ENCODE measurements around the gene SLC22A3.
"Not testable (repeated sequence)": the region's sequence is repeated elsewhere in the genome, so short reads cannot be mapped to it uniquely, and the experiment has no call there.

Gene SLC22A3

DNA sequence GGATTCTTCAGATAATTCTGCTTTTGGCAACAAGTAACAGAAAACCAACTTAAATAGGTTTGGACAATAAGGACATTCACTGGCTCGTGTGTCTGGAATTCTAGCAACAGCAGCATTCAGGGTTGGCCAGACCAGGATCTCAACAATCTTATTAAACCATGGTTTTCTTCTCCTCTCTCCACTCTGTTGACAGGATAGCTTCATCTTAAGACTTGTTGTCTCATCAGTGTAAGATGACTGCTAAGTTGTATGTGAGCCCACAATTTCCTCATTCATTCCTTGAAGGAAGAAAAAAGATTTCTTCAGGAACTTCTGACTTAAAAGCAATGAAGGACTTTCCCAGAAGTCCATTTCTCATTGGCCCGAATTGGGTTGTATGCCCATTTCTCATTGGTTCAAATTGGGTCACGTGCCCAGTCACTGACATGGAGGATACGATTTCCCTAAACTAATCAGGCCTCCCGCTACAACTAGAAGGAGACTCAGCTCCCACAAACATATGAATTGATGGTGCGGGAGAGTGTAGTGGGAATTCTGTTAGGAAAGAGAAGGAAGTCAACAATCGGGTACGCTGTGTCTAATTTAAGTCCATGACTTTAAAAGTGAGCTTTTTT, 83.7 kb downstream of the SLC22A3 start:
- peaks cover 4 to 7% of the 10 kb centered on the region in 2 donors for H3K4me1 Mint-ChIP-seq (ENCODE audit: low read depth in 2 of 2)
- ATAC-seq (replicated peaks) (no peak), DNase-seq (no peak)
- no peaks in the 10 kb centered on the region for H3K9me3 Mint-ChIP-seq
- peaks cover 6% of the 10 kb centered on the region for H3K36me3 Mint-ChIP-seq (ENCODE audit: insufficient read depth)
- H3K27me3 Mint-ChIP-seq: peaks cover 29 to 52% of the 10 kb centered on the region in 2 donors
- H3K27ac Mint-ChIP-seq: no peak overlapping the region
- H3K4me3 Mint-ChIP-seq: no peak overlapping the region

DNA sequence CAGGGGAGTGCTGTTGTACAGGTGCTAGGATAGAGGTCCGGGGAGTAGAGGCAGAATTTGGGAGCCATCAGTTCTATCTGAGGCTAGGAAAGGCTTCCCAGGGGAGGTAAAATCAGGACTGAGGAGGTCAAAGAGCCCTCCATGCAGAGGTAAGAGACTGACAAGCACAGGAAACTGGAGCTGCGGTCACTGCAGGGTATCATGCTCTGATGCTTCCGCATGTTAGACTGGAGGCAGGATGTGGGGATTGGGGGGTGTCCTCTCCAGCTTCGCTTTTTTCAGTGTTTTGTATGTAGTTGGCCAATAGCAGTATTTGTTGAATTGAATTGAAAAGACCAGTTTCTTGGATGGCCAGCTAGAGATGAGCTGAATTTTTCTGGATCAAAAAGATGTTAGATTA, 87.8 kb downstream of the SLC22A3 start:
- Mint-ChIP-seq H3K27me3 (peaks cover 15 to 39% of the 10 kb centered on the region in 2 donors), H3K4me1 (ENCODE audit: low read depth in 2 of 2) (peaks cover 4 to 6% of the 10 kb centered on the region in 2 donors), H3K4me3 (no peak overlapping the region), H3K9me3 (no peaks in the 10 kb centered on the region), H3K36me3 (ENCODE audit: insufficient read depth) (no peaks in the 10 kb centered on the region), H3K27ac (no peak overlapping the region)
- no peak for ATAC-seq (replicated peaks)
- DNase-seq: no peak

DNA sequence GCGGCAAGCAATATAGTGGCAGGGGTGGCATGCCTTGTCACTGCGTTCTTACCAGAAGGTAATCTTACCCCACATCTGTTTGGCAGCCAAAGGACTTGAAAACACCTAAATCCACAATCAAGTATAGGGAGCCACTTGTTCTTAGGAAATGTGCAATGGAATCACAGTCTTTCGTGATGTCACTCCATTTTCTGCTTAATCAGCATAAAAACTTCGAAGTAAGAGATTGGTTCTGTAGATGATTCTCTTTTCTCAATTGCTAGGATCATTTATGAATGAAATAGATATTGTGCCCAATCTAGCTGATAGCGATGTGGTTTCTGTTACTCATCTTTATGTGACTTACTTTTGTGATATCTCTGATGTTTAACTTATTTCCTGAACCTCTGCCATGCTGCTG, 89.0 kb downstream of the SLC22A3 start:
- no peaks in the 10 kb centered on the region for H3K9me3 Mint-ChIP-seq

DNA sequence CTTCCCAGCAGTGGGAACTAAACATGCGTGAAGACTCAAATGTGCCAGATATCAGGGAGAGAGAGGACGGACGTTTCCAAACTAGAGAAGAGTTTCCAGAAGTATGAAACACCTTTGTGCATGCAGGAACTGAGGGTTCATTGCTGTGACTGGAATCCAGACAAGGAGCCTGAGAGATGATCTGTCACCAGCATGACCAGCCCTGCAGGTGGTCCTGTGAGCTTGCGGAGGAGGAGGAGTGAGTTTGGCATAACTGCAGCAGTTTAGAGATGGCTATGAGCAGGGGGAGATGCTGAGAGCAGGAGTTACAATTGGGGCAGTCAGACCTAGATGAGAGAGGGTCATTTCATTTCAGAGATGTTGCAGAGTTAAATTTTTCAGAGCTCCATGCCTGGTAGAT, 89.6 kb downstream of the SLC22A3 start:
- ATAC-seq (replicated peaks) (no peak), DNase-seq (no peak)
- Mint-ChIP-seq H3K9me3 (no peaks in the 10 kb centered on the region), H3K36me3 (ENCODE audit: insufficient read depth) (no peaks in the 10 kb centered on the region), H3K27me3 (peaks cover 11 to 37% of the 10 kb centered on the region in 2 donors), H3K4me1 (ENCODE audit: low read depth in 2 of 2) (peaks cover 4 to 6% of the 10 kb centered on the region in 2 donors), H3K4me3 (no peak overlapping the region), H3K27ac (peak overlapping the region in 1 of 2 donors; percentile 2)

More for the DNA sequence above, 89.0 kb downstream of the SLC22A3 start:
- Mint-ChIP-seq H3K4me3 (no peak overlapping the region), H3K4me1 (ENCODE audit: low read depth in 2 of 2) (peaks cover 4 to 6% of the 10 kb centered on the region in 2 donors), H3K27ac (no peak overlapping the region), H3K27me3 (peaks cover 11 to 42% of the 10 kb centered on the region in 2 donors), H3K36me3 (ENCODE audit: insufficient read depth) (no peaks in the 10 kb centered on the region)
- DNase-seq (no peak), ATAC-seq (replicated peaks) (no peak)

DNA sequence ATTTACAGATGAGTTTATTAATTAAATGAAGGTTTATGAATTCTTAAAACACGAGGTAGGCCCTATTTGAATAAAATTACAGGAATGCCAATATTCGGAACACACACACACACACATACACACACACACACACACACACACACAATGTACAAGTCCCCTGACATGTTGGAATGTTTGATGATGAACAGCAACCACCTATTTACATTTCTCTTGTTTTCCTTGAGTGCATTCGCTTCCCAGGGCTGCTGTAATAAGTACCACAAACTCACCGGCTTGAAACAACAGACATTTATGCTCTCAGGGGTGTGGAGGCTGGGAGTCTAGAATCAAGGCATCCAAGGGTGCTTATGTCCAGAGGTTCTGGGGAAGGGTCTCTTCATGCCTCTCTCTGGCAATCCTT, 90.3 kb downstream of the SLC22A3 start:
- DNase-seq: no peak
- ATAC-seq (replicated peaks): no peak
- H3K4me1 Mint-ChIP-seq (ENCODE audit: low read depth in 2 of 2): peaks cover 4 to 6% of the 10 kb centered on the region in 2 donors
- no peak overlapping the region for H3K4me3 Mint-ChIP-seq
- H3K27ac Mint-ChIP-seq: no peak overlapping the region
- peaks cover 11 to 36% of the 10 kb centered on the region in 2 donors for H3K27me3 Mint-ChIP-seq
- no peaks in the 10 kb centered on the region for H3K36me3 Mint-ChIP-seq (ENCODE audit: insufficient read depth)
- no peaks in the 10 kb centered on the region for H3K9me3 Mint-ChIP-seq

DNA sequence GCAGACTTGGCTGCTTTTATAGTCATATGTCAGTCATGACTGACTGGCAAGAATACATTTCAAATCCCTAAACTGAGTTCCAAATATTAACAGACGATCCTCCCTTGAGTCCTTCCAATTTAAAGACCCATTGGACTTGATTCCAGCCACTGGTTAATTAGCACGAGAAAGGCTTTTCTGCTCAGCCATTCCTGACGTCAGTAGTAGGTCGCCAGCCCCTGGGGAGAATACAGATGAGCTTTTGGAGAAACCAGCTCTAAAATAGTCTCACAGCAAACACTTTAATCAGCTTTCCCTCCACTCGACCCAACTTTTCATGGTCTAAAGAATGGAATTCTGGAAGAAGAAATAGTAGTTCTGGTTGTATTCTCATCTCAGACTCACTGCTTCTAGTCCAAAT, 91.6 kb downstream of the SLC22A3 start:
- Mint-ChIP-seq H3K36me3 (ENCODE audit: insufficient read depth) (peaks cover 2% of the 10 kb centered on the region), H3K9me3 (no peaks in the 10 kb centered on the region)

DNA sequence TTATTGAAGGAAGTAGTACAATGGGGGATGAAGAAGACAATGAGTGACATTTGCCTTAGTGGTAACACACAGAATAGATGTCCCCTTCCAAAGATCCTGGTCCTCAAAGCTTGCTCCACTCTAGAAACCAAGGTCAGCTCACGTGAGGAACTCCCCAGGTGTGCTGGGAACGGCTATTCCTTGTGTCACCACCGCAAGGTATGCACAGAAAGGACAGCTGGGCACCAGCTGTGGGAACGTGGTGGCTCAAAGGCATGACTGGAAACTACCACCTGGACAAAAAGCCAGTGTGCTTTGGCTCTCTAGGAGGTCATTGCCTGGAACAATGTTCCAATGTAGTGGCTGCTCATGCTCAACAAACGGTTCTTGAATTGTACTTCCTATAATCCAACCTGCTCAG, 94.0 kb downstream of the SLC22A3 start:
- Mint-ChIP-seq H3K4me3 (no peak overlapping the region), H3K27me3 (peaks cover 32 to 54% of the 10 kb centered on the region in 2 donors), H3K9me3 (peaks cover 3 to 13% of the 10 kb centered on the region in 2 donors), H3K36me3 (ENCODE audit: insufficient read depth) (peaks cover 5% of the 10 kb centered on the region), H3K4me1 (ENCODE audit: low read depth in 2 of 2) (peaks cover 6 to 11% of the 10 kb centered on the region in 2 donors), H3K27ac (no peak overlapping the region)
- DNase-seq (no peak), ATAC-seq (replicated peaks) (no peak)

More for the DNA sequence above, 91.6 kb downstream of the SLC22A3 start:
- Mint-ChIP-seq H3K27me3 (peaks cover 15 to 43% of the 10 kb centered on the region in 2 donors), H3K27ac (no peak overlapping the region), H3K4me1 (ENCODE audit: low read depth in 2 of 2) (peaks cover 4 to 6% of the 10 kb centered on the region in 2 donors), H3K4me3 (no peak overlapping the region)
- no peak for ATAC-seq (replicated peaks)
- no peak for DNase-seq

DNA sequence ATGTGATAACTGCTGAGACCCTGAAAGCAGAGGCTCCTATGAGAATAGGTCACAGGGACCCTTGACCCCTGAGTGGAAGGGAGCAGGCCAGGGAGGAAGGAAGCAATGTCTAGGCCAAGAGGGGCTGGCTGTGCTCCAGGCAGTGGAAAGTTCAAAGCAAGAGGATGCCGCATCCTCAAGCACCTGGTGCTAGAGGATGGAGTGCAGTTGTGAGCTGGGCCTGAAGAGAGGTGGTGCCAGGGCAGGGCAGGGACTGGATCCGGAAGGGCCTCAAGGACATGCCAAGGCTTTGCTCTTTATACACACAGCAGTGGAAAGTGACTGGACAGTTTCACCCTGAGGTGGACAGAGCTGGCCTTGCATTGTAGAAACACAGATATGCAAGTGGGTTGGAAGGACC, 97.0 kb downstream of the SLC22A3 start:
- Mint-ChIP-seq H3K27ac (peak overlapping the region in 1 of 2 donors; percentile 36), H3K27me3 (peaks cover 26 to 37% of the 10 kb centered on the region in 2 donors), H3K4me1 (ENCODE audit: low read depth in 2 of 2) (peaks cover 6 to 13% of the 10 kb centered on the region in 2 donors), H3K36me3 (ENCODE audit: insufficient read depth) (peaks cover 5% of the 10 kb centered on the region), H3K9me3 (peaks cover 3 to 13% of the 10 kb centered on the region in 2 donors), H3K4me3 (no peak overlapping the region)
- no peak for ATAC-seq (replicated peaks)
- no peak for DNase-seq

DNA sequence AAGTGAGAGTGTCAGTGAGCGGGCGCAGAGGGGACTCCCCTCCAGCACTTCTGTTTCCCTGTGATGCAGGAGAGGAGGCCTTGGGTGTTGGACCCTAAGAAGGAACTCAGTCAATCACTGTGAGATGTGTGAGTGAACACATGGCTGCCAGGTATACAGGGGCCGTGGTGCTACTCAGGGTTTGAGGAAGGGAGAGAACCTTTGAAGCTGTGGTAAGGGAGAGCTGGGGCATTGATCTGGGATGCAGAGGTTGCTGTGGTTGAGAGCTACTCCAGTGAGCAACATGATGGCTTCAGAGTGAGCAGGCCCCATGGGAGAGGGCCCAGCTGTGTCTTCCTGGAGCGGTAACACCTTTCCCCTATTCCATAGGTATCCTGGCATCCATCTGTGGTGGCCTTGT, 99.2 kb downstream of the SLC22A3 start:
- Mint-ChIP-seq H3K36me3 (ENCODE audit: insufficient read depth) (peaks cover 5% of the 10 kb centered on the region), H3K4me1 (ENCODE audit: low read depth in 2 of 2) (peaks cover 6 to 13% of the 10 kb centered on the region in 2 donors), H3K9me3 (peaks cover 3 to 13% of the 10 kb centered on the region in 2 donors), H3K4me3 (no peak overlapping the region), H3K27ac (peak overlapping the region in 1 of 2 donors; percentile 5), H3K27me3 (peaks cover 21 to 29% of the 10 kb centered on the region in 2 donors)
- no peak for DNase-seq
- no peak for ATAC-seq (replicated peaks)

DNA sequence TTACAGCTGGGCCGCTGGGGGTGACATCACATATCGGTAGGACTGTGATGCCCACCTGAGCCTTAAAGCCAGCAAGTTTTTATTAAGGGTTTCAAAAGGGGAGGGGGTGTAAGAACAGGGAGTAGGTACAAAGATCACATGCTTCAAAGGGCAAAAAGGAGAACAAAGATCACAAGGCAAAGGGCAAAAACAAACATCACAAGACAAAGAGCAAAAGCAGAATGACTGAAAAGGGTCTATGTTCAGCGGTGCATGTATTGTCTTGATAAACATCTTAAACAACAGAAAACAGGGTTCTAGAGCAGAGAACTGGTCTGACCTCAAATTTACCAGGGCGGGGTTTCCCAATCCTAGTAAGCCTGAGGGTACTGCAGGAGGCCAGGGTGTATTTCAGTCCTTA, 101.6 kb downstream of the SLC22A3 start:
- H3K9me3 Mint-ChIP-seq: peaks cover 3 to 13% of the 10 kb centered on the region in 2 donors
- peaks cover 16 to 21% of the 10 kb centered on the region in 2 donors for H3K27me3 Mint-ChIP-seq
- peaks cover 6 to 13% of the 10 kb centered on the region in 2 donors for H3K4me1 Mint-ChIP-seq (ENCODE audit: low read depth in 2 of 2)
- ATAC-seq (replicated peaks); H3K4me3 Mint-ChIP-seq; H3K36me3 Mint-ChIP-seq (ENCODE audit: insufficient read depth); DNase-seq: not testable (repeated sequence)
- peak overlapping the region in 1 of 2 donors; percentile 38 for H3K27ac Mint-ChIP-seq

DNA sequence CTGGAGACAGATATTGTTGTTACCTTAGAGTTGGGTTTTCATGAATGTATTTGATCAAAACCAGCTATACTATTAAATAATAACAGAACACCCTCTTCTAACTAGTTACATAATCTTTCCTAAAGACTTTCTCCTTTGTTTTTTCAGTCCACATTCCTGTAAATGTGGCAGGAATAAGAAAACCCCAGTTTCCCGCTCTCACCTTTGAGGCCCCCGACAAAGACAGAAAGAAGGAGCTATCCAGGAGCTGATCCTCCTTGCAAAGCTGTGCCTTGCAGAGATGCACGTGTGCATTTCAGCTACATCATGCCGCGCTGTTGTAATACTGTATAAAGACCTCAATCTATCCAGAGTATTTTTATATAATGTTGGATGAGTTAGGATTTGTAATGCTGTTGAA, 102.7 kb downstream of the SLC22A3 start:
- no peak for DNase-seq
- no peak overlapping the region for H3K27ac Mint-ChIP-seq
- H3K4me1 Mint-ChIP-seq (ENCODE audit: low read depth in 2 of 2): peaks cover 2 to 5% of the 10 kb centered on the region in 2 donors
- no peaks in the 10 kb centered on the region for H3K36me3 Mint-ChIP-seq (ENCODE audit: insufficient read depth)
- no peak overlapping the region for H3K4me3 Mint-ChIP-seq
- peaks cover 5 to 10% of the 10 kb centered on the region in 2 donors for H3K27me3 Mint-ChIP-seq
- no peak for ATAC-seq (replicated peaks)
- H3K9me3 Mint-ChIP-seq: peaks cover under 1 to 4% of the 10 kb centered on the region in 2 donors

DNA sequence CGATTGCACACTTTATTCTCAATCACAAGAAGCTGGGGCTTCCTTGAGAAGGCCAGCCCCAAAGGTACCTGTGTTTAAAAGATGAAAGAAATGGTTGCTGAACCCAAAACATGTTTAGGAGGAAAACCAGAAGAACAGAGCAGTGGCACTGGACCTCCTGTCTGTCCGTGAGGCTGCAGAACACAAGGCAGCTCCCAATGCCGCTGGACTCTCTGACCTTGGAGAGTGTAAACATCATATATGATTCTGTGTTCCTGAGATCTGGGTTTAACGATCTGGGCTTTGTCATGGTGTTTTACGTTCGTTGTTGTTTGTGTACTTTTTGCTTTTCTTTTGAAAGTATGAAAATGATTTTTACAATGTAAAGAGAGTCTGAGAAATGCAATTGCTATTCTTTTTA, 106.1 kb downstream of the SLC22A3 start:
- no peak for ATAC-seq (replicated peaks)
- Mint-ChIP-seq H3K9me3 (no peaks in the 10 kb centered on the region), H3K27me3 (no peaks in the 10 kb centered on the region), H3K27ac (no peak overlapping the region), H3K36me3 (ENCODE audit: insufficient read depth) (no peaks in the 10 kb centered on the region), H3K4me3 (no peak overlapping the region), H3K4me1 (ENCODE audit: low read depth in 2 of 2) (peaks cover 16 to 20% of the 10 kb centered on the region in 2 donors)
- no peak for DNase-seq

DNA sequence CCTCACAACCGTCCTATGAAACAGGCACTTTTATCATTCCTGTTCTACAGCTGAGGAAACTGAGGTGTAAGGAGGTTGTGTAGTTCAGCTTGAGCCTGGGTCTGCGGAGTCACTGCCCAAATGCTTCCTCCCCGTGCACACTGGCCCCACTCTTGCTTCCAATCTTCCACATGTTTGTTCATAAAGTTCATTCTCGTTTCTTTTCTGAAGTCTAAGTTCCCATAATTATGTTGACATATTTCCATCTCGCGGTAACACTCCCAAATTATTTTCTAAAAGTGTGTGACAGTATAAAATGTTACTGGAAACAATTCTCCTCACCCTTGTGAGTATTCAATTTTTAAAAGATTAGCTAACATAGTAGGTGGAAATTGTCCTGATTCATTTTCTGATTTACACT, 106.9 kb downstream of the SLC22A3 start:
- Mint-ChIP-seq H3K9me3 (no peaks in the 10 kb centered on the region), H3K27ac (no peak overlapping the region), H3K36me3 (ENCODE audit: insufficient read depth) (peaks cover 2% of the 10 kb centered on the region), H3K27me3 (no peaks in the 10 kb centered on the region), H3K4me3 (no peak overlapping the region), H3K4me1 (ENCODE audit: low read depth in 2 of 2) (peaks cover 21 to 28% of the 10 kb centered on the region in 2 donors)
- ATAC-seq (replicated peaks): no peak
- no peak for DNase-seq

DNA sequence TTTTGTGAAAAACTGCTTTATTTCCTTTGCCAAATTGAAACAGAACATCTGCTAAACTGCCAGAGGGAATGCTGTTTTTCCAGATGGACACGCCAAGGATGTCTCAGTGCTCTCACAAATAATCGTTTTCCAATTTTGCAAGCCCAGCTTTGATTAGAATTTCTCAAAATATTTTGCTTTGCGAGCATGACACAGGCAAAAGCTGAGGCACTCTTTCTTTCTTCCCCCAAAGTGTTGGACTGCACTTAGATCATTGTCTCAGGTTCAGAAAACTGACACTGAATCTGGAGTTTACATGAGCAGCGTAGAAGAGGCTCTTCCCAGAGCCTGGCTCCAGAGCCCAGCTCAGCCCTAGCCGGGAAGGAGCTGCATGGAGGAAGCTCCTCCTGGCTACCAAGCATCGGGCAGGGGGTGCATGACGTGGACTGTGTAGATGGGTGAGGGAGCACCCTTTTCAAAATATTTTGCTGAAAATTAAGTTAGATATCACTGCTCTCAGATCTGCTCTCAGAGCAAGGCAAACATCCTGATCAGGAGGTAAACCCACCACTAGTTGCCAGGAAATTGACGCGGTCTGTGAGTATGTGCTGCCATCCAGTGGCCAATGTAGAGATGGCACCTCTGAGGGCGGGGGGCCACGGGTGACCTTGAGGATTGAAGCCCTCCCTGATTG, 107.5 kb downstream of the SLC22A3 start:
- Mint-ChIP-seq H3K4me1 (ENCODE audit: low read depth in 2 of 2) (peaks cover 27 to 33% of the 10 kb centered on the region in 2 donors), H3K9me3 (no peaks in the 10 kb centered on the region), H3K36me3 (ENCODE audit: insufficient read depth) (peaks cover 2% of the 10 kb centered on the region), H3K4me3 (no peak overlapping the region), H3K27ac (no peak overlapping the region), H3K27me3 (no peaks in the 10 kb centered on the region)
- ATAC-seq (replicated peaks): peak; percentile 93
- DNase-seq: peak; percentile 68 to 78 (median 72)

All from effector memory CD8-positive, alpha-beta T cell (primary cell).